ENCODE results near the gene EXOSC1.
"Not testable (repeated sequence)": the region's sequence is repeated elsewhere in the genome, so short reads cannot be mapped to it uniquely, and the experiment has no call there.

EXOSC1 gene

GRCh38 chr10:97407211-97407951 lies 38.4 kb downstream of the EXOSC1 start:
- peak; percentile 90 for DNase-seq

GRCh38 chr10:97406483-97406882 lies 39.3 kb downstream of the EXOSC1 start:
- not testable (repeated sequence) for DNase-seq

GRCh38 chr10:97406064-97406463 lies 39.7 kb downstream of the EXOSC1 start:
- no peak for DNase-seq

GRCh38 chr10:97404044-97404443 lies 41.8 kb downstream of the EXOSC1 start:
- DNase-seq = no peak

GRCh38 chr10:97401455-97401919 lies 44.3 kb downstream of the EXOSC1 start:
- DNase-seq = no peak

- DNase-seq = peak; percentile 99
Observed at GRCh38 chr10:97400665-97401454, 44.9 kb downstream of the EXOSC1 start, which contains the start of gene RRP12. Gene RRP12 (minus strand): TSS chr10:97401340. CDS start chr10:97401231, 109 bp downstream.

GRCh38 chr10:97399843-97400545 lies 45.8 kb downstream of the EXOSC1 start:
- peak; percentile 54 for DNase-seq

- no peak for DNase-seq
Observed at GRCh38 chr10:97396056-97396455, 49.8 kb downstream of the EXOSC1 start.

GRCh38 chr10:97393034-97393573 lies 52.7 kb downstream of the EXOSC1 start:
- DNase-seq = no peak

- DNase-seq = no peak
Observed at GRCh38 chr10:97390091-97390490, 55.7 kb downstream of the EXOSC1 start.

- DNase-seq = no peak
Observed at GRCh38 chr10:97388152-97388551, 57.7 kb downstream of the EXOSC1 start.

Data from kidney glomerular epithelial cell (primary cell).